ENCODE data around the gene LYSMD3. TPM values are rescaled to one million over a fixed set of nuclear protein-coding genes. Genes with fewer than 3 reads are reported as not detected.

LYSMD3 gene
- total and polyA plus RNA-seq, 10 of the 15 experiments (the other 5 are each of a cell fraction or from before 2014, with no cell fraction given), result 3.9 to 22.5 (median 12.6) TPM

- in situ Hi-C loops (cut with MboI) (no loop called here), intact Hi-C loops (cut with micrococcal nuclease; ENCODE audit: unreplicated experiment) (no loop called here)
- TF ChIP-seq, protein P1, sequence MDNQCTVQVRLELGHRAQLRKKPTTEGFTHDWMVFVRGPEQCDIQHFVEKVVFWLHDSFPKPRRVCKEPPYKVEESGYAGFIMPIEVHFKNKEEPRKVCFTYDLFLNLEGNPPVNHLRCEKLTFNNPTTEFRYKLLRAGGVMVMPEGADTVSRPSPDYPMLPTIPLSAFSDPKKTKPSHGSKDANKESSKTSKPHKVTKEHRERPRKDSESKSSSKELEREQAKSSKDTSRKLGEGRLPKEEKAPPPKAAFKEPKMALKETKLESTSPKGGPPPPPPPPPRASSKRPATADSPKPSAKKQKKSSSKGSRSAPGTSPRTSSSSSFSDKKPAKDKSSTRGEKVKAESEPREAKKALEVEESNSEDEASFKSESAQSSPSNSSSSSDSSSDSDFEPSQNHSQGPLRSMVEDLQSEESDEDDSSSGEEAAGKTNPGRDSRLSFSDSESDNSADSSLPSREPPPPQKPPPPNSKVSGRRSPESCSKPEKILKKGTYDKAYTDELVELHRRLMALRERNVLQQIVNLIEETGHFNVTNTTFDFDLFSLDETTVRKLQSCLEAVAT (IDR thresholded peaks at IDR 0.05), result no peak
- TF ChIP-seq MEF2B (IDR thresholded peaks at IDR 0.05; ENCODE audit: partially characterized antibody, poor library complexity, severe bottlenecking), result no peak
- no peak for TF ChIP-seq RELA (IDR thresholded peaks at IDR 0.05; ENCODE audit: borderline replicate concordance, partially characterized antibody)
- no peak for TF ChIP-seq ATF3 (IDR thresholded peaks at IDR 0.05; ENCODE audit: borderline replicate concordance, extremely low read depth, low read depth, low read length)
- TF ChIP-seq IRF4 (IDR thresholded peaks at IDR 0.05; ENCODE audit: low read depth, low read length), result no peak
- TF ChIP-seq CREM (IDR thresholded peaks at IDR 0.05; ENCODE audit: low read depth), result no peak
- TF ChIP-seq RFX5 (IDR thresholded peaks at IDR 0.05; ENCODE audit: low read depth, low read length), result no peak
- no peak for TF ChIP-seq NR2C2 (IDR thresholded peaks at IDR 0.05; ENCODE audit: borderline replicate concordance, control insufficient read depth, insufficient read length, low read depth)
- TF ChIP-seq KLF5 (IDR thresholded peaks at IDR 0.05; ENCODE audit: partially characterized antibody), result no peak
- TF ChIP-seq YY1 (IDR thresholded peaks at IDR 0.05; ENCODE audit: low read depth, low read length), result no peak
- TF ChIP-seq IRF5 (IDR thresholded peaks at IDR 0.05; ENCODE audit: borderline replicate concordance), result no peak
- TF ChIP-seq CEBPB (IDR thresholded peaks at IDR 0.05; ENCODE audit: borderline replicate concordance in 1 of 2, low read depth in 2 of 2, low read length in 2 of 2), result no peak
- TF ChIP-seq FOS (IDR thresholded peaks at IDR 0.05; ENCODE audit: borderline replicate concordance, extremely low read depth, insufficient read length), result no peak
- TF ChIP-seq NBN (IDR thresholded peaks at IDR 0.05), result no peak
- no peak for TF ChIP-seq STAT1 (conservative IDR thresholded peaks at IDR 0.05)
- no peak for TF ChIP-seq SUZ12 (IDR thresholded peaks at IDR 0.05; ENCODE audit: unreplicated experiment)
- no peak for TF ChIP-seq ZBTB40 (IDR thresholded peaks at IDR 0.05; ENCODE audit: borderline replicate concordance)
- no peak for TF ChIP-seq KAT2A (conservative IDR thresholded peaks at IDR 0.05; ENCODE audit: control insufficient read depth, low read depth, low read length)
- no peak for TF ChIP-seq MYB (IDR thresholded peaks at IDR 0.05; ENCODE audit: borderline replicate concordance, low read depth, low read length)
- no peaks in the 10 kb centered on the region for H3K27me3 ChIP-seq (replicated peaks in 1 of 2; ENCODE audit: control insufficient read depth in 2 of 2, insufficient read depth in 2 of 2, low read length in 1 of 2)
- ChIA-PET RAD21 (ENCODE audit: unreplicated experiment) (no interaction called here), SMC1A (ENCODE audit: uncharacterized antibody, unreplicated experiment) (no interaction called here), POLR2A (no interaction called here), CTCF (no interaction called here)
- no TSS peak for BruUV-seq (replicated peaks)
- H3K36me3 ChIP-seq (ENCODE audit: control insufficient read depth in 2 of 2, insufficient read depth in 2 of 2, low read length in 1 of 2), result no peaks in the 10 kb centered on the region
- no peaks in the 10 kb centered on the region for H3K4me1 ChIP-seq (ENCODE audit: control insufficient read depth, insufficient read depth, low read length)
- DNase-seq (ENCODE audit: low read depth, low spot score), result no peak
- H3K9me3 ChIP-seq (replicated peaks; ENCODE audit: control insufficient read depth, insufficient read depth, low read length), result no peaks in the 10 kb centered on the region; the same call in 2 of the 3 replicates
- no peak overlapping the region for H2AFZ ChIP-seq (ENCODE audit: control insufficient read depth, low read depth, low read length)
- no peaks in the 10 kb centered on the region for H3K79me2 ChIP-seq (ENCODE audit: control insufficient read depth, insufficient read depth, low read length)
- H3K4me3 ChIP-seq, result no peak overlapping the region
- ATAC-seq, result no peak
- no peak overlapping the region for H3K4me2 ChIP-seq (ENCODE audit: control insufficient read depth, insufficient read depth)
- no peak overlapping the region for H3K9ac ChIP-seq (ENCODE audit: control insufficient read depth, insufficient read depth, low read length)
- FAIRE-seq, result no peak
- H3K27ac ChIP-seq (ENCODE audit: control insufficient read depth, insufficient read depth), result no peak overlapping the region
- H4K20me1 ChIP-seq (ENCODE audit: control insufficient read depth, insufficient read depth), result no peaks in the 10 kb centered on the region
Observed at GRCh38 chr5:90494043-90494442, 35.3 kb downstream of the LYSMD3 start.
